Natural killer cell (primary cell): ENCODE data around the gene FCN2. TPM values are rescaled to one million over a fixed set of nuclear protein-coding genes. Genes with fewer than 3 reads are reported as not detected.

Source experiments
- ATAC-seq, 3 donors: fragments of 150-1000 bp in 2 of 3; fragments of 200-7000 bp in 1 of 3; cut with Tn5 transposase; 1 replicate in 1 of 3; 2 replicates in 2 of 3; pipeline ENCODE4 v1.10.0; 2021; ENCODE audit warnings: mild to moderate bottlenecking in 2 of 3, moderate library complexity in 2 of 3
- DNase-seq, 2 donors: peaks; one replicate each; pipeline versions ENCODE4 v3.0.0 to v3.0.0-alpha.2; 2013 to 2021; ENCODE audit warnings: mixed read lengths in 1 of 2
- H3K27ac ChIP-seq: one replicate; pipeline ENCODE4 v1.5.1; 2013; ENCODE audit warnings: mild to moderate bottlenecking, low read length
- H3K27me3 ChIP-seq: one replicate; pipeline ENCODE4 v1.6.1; 2013; ENCODE audit warnings: low read length; ENCODE audit not compliant: control insufficient read depth, insufficient read depth
- H3K36me3 ChIP-seq: one replicate; pipeline ENCODE4 v1.6.1; 2013; ENCODE audit warnings: low read length; ENCODE audit not compliant: control insufficient read depth, insufficient read depth
- H3K4me1 ChIP-seq: one replicate; pipeline ENCODE4 v1.6.1; 2013; ENCODE audit warnings: low read length; ENCODE audit not compliant: control insufficient read depth, insufficient read depth
- H3K4me3 ChIP-seq: one replicate; pipeline ENCODE4 v1.5.1; 2013; ENCODE audit warnings: low read length
- H3K9me3 ChIP-seq: one replicate; pipeline ENCODE4 v1.6.1; 2013; ENCODE audit warnings: low read length; ENCODE audit not compliant: control insufficient read depth, insufficient read depth
- H3K27ac Mint-ChIP-seq, 2 donors: one replicate each; pipeline ENCODE4 v1.8.0; 2022; ENCODE audit warnings: mild to moderate bottlenecking in 2 of 2, mixed read lengths in 2 of 2, moderate library complexity in 1 of 2
- H3K27me3 Mint-ChIP-seq, 2 donors: one replicate each; pipeline ENCODE4 v1.8.0; 2022; ENCODE audit warnings: low read depth in 2 of 2, mixed read lengths in 2 of 2
- H3K36me3 Mint-ChIP-seq: one replicate; pipeline ENCODE4 v1.8.0; 2022; ENCODE audit warnings: mixed read lengths
- H3K4me1 Mint-ChIP-seq, 2 donors: one replicate each; pipeline ENCODE4 v1.8.0; 2022; ENCODE audit warnings: mixed read lengths in 2 of 2
- H3K4me3 Mint-ChIP-seq: one replicate; pipeline ENCODE4 v1.8.0; 2022; ENCODE audit warnings: mild to moderate bottlenecking, moderate library complexity, mixed read lengths
- H3K9me3 Mint-ChIP-seq, 2 donors: one replicate each; pipeline ENCODE4 v1.8.0; 2022; ENCODE audit warnings: mixed read lengths in 2 of 2
- CTCF ChIP-seq: fragments of 200-600 bp; IDR thresholded peaks from one replicate; pipeline ENCODE4 v1.8.0; 2022; ENCODE audit warnings: antibody characterized with exemption
- WGBS: methylation state at CpG from one replicate; pipeline ENCODE4 v1.1.7; 2013; ENCODE audit warnings: missing lambda C conversion rate; ENCODE audit not compliant: insufficient coverage; 5-methylcytosine and 5-hydroxymethylcytosine counted together
- intact Hi-C: fragments of 100-400 bp; cut with micrococcal nuclease; formaldehyde crosslinking; loops from one replicate; pipeline ENCODE4 v1.14.2; 2022
- total RNA-seq, 4 donors: library from RNA; stranded (reverse); fragments of 120-200 nt in 1 of 4; gene quantifications; one replicate each; pipeline versions ENCODE4 v1.2.3 to v1.2.4, GENCODE V29; 2013 to 2022

Gene FCN2
- total RNA-seq, 3 donors from 2014 or later (not counting 1 experiment from before 2014, with no cell fraction given), result not detected

DNA sequence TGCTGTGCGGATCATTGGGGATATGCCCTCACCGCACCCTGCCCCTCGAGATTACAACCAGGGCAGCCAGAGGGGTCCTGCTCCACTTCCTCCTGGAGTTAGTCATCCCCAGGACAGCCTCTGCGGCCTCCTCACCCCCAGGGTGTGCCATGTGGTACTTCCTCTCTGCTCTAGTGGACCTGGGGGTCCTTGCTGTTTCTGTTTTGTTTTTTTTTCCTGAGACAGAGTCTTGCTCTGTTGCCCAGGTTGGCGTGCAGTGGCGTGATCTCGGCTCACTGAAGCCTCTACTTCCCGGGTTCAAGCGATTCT lies 42.3 kb downstream of the FCN2 start:
- peaks cover 5% of the 10 kb centered on the region for H3K4me1 ChIP-seq
- intact Hi-C loops, result no loop called here
- H3K27me3 Mint-ChIP-seq, result peaks cover 0 to 9% of the 10 kb centered on the region in 2 donors

GRCh38 chr9:134923466-134923865 lies 42.9 kb downstream of the FCN2 start:
- DNase-seq (no peak), ATAC-seq (no peak)
- H3K36me3 ChIP-seq, result no peaks in the 10 kb centered on the region
- Mint-ChIP-seq H3K36me3 (no peaks in the 10 kb centered on the region), H3K9me3 (peaks cover 3 to 4% of the 10 kb centered on the region in 2 donors), H3K27me3 (peaks cover 0 to 7% of the 10 kb centered on the region in 2 donors), H3K27ac (no peak overlapping the region), H3K4me3 (no peak overlapping the region), H3K4me1 (no peaks in the 10 kb centered on the region)
- no peak overlapping the region for H3K27ac ChIP-seq
- no peak overlapping the region for H3K4me3 ChIP-seq
- no peaks in the 10 kb centered on the region for H3K9me3 ChIP-seq
- intact Hi-C loops, result no loop called here
- H3K27me3 ChIP-seq, result no peaks in the 10 kb centered on the region
- H3K4me1 ChIP-seq, result peaks cover 3% of the 10 kb centered on the region
- 86% methylated on average over 7 of the region's 7 CpGs for whole genome bisulfite sequencing
- TF ChIP-seq CTCF, result no peak

More for the DNA sequence above, 42.3 kb downstream of the FCN2 start:
- Mint-ChIP-seq H3K27ac (no peak overlapping the region), H3K4me3 (no peak overlapping the region), H3K4me1 (no peaks in the 10 kb centered on the region), H3K9me3 (peaks cover 3 to 4% of the 10 kb centered on the region in 2 donors), H3K36me3 (no peaks in the 10 kb centered on the region)
- Histone ChIP-seq H3K27me3 (no peaks in the 10 kb centered on the region), H3K4me3 (no peak overlapping the region), H3K36me3 (no peaks in the 10 kb centered on the region), H3K27ac (no peak overlapping the region), H3K9me3 (no peaks in the 10 kb centered on the region)
- ATAC-seq, result peak in 1 of 3 donors; percentile 41
- no peak for DNase-seq
- TF ChIP-seq CTCF, result no peak
- WGBS, result 72% methylated on average over 9 of the region's 9 CpGs

- Histone ChIP-seq H3K9me3 (no peaks in the 10 kb centered on the region), H3K36me3 (no peaks in the 10 kb centered on the region), H3K4me1 (peaks cover 14% of the 10 kb centered on the region), H3K27me3 (no peaks in the 10 kb centered on the region), H3K27ac (no peak overlapping the region), H3K4me3 (no peak overlapping the region)
- Mint-ChIP-seq H3K4me3 (no peak overlapping the region), H3K4me1 (no peaks in the 10 kb centered on the region), H3K27me3 (peaks cover 4 to 10% of the 10 kb centered on the region in 2 donors), H3K27ac (no peak overlapping the region), H3K9me3 (no peaks in the 10 kb centered on the region), H3K36me3 (no peaks in the 10 kb centered on the region)
- no peak for ATAC-seq
- WGBS, result 91% methylated on average over 6 of the region's 7 CpGs
- no peak for DNase-seq
- TF ChIP-seq CTCF, result no peak
- intact Hi-C loops, result no loop called here
Measured at GRCh38 chr9:134925011-134925511, 44.5 kb downstream of the FCN2 start.
